PC-9 (cell line): Measurements from ENCODE around the gene FHDC1.

Source experiments
- EZH2 ChIP-seq: fragments of 200-600 bp; sonication (generic); IDR thresholded peaks from 2 replicates; pipeline ENCODE4 v1.8.0; 2017; ENCODE audit warnings: antibody characterized with exemption, low read depth
- TF ChIP-seq, protein P1 (sequence below): fragments of 200-600 bp; sonication (generic); conservative IDR thresholded peaks from 2 replicates; pipeline ENCODE4 v1.6.1; 2017; ENCODE audit warnings: mixed run types, antibody characterized with exemption, mild to moderate bottlenecking, moderate library complexity

DNA sequence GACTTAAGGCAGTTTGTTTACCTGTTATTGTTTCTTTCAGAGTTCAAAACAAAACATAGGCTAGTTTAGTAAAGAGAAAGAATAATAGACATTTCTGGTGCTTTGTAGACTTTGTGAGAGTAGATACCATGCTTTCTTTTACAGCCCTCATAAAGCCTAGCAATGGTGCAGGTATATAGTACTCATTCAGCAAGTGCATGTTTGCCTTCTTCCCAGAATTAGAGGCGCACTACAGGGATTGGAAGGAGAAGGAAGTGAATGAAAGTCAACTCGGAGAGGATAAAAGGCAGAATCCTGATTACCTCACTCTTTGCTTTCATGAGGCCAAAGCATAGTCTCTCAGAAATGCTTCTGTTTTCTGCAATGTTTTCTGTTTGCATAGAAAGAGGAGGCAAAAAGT lies 43.1 kb upstream of the FHDC1 start:
- TF ChIP-seq, protein P1, sequence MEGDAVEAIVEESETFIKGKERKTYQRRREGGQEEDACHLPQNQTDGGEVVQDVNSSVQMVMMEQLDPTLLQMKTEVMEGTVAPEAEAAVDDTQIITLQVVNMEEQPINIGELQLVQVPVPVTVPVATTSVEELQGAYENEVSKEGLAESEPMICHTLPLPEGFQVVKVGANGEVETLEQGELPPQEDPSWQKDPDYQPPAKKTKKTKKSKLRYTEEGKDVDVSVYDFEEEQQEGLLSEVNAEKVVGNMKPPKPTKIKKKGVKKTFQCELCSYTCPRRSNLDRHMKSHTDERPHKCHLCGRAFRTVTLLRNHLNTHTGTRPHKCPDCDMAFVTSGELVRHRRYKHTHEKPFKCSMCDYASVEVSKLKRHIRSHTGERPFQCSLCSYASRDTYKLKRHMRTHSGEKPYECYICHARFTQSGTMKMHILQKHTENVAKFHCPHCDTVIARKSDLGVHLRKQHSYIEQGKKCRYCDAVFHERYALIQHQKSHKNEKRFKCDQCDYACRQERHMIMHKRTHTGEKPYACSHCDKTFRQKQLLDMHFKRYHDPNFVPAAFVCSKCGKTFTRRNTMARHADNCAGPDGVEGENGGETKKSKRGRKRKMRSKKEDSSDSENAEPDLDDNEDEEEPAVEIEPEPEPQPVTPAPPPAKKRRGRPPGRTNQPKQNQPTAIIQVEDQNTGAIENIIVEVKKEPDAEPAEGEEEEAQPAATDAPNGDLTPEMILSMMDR, result no peak
- no peak for TF ChIP-seq EZH2
